ENCODE results near the gene TIMM21. TPM values are rescaled to one million over a fixed set of nuclear protein-coding genes. Genes with fewer than 3 reads are reported as not detected.
A peak's percentile ranks its signal among the peaks of the same experiment; 100 is the strongest.

Gene TIMM21
- total and polyA plus RNA-seq, 9 of the 15 experiments (the other 6 are each of a cell fraction or from before 2014, with no cell fraction given), result 54.7 to 229 (median 83.3) TPM

DNA sequence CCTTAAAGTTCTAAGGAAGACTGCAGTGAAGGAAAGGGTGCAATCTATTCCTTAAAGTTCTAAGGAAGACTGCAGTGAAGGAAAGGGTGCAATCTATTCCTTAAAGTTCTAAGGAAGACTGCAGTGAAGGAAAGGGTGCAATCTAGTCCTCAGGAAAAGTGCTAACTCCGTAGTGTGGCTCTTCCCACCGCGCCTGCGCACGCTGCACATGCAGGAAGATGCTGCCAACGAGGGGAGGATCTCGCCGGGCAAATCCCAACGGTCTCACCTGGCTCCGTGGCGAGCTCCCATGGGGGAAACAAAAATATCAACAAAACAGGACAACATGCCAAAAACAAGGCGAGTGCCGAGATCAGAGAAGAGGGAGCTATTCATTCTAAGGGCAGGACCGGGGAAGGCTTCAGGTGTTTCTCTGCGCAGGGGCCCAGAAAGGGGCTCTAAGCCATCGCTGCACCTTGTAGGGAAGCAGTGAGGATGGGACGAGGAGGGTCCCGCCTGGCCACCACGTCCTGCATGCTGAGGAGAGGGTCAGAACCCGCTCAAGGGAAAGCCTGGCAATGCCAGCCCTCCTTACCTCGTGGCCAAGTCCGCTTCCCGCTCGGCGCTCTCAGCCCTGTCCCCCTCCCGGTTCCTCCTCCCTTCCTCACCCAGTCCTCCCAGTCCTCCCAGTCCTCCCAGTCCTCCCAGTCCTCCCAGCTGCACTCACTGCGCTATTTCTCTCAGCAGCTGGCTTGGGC lies 24.5 kb downstream of the TIMM21 start:
- Histone ChIP-seq H3K27me3 (ENCODE audit: control insufficient read depth in 2 of 2, insufficient read depth in 2 of 2, low read length in 2 of 2) (peaks cover 10 to 36% of the 10 kb centered on the region in 2 experiments), H3K4me2 (ENCODE audit: insufficient read depth, low read length) (peak overlapping the region; percentile 25; the same call in 1 of the 2 replicates)

DNA sequence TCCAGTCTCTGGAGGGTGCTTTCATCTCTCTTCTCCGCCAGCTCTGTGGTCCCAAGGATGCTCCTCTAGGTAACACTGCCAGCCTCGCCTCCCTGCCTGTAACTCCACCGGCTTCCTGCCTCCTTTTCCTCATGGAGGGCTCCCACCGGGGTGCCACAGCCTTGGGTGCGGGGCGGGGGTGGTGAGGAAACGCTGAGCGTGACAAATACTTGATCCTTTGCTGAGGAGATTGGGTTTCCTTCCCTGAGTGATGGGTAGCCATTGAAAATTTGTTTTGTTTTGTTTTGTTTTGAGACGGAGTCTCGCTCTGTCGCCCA lies 25.1 kb downstream of the TIMM21 start:
- Histone ChIP-seq H3K4me1 (replicated peaks in 1 of 2; ENCODE audit: control insufficient read depth in 2 of 2, insufficient read depth in 2 of 2, low read length in 2 of 2) (no peaks in the 10 kb centered on the region; a peak in 1 of 5 replicates), H3K4me3 (no peak overlapping the region; the same call in 1 of the 2 replicates), H3K27ac (ENCODE audit: extremely low read depth, low read depth, low read length) (no peak overlapping the region), H2AFZ (ENCODE audit: low read depth, low read length) (0 out of 2 replicates have a peak overlapping the region, but pooled peaks have one; percentile 32), H3K36me3 (ENCODE audit: control insufficient read depth, insufficient read depth, low read length) (no peaks in the 10 kb centered on the region), H3K9me1 (ENCODE audit: control insufficient read depth, insufficient read depth, low read length) (peaks cover 2% of the 10 kb centered on the region), H3K9ac (ENCODE audit: insufficient read depth in 1 of 2, low read depth in 2 of 2, low read length in 2 of 2) (no peak overlapping the region), H3K27me3 (ENCODE audit: control insufficient read depth in 2 of 2, insufficient read depth in 2 of 2, low read length in 2 of 2) (peaks cover 10 to 39% of the 10 kb centered on the region in 2 experiments), H3K79me2 (ENCODE audit: control insufficient read depth, insufficient read depth, low read length) (no peaks in the 10 kb centered on the region), H3K9me3 (replicated peaks; ENCODE audit: control insufficient read depth, insufficient read depth, low read depth, low read length) (no peaks in the 10 kb centered on the region), H3K4me2 (ENCODE audit: insufficient read depth, low read length) (no peak overlapping the region), H4K20me1 (replicated peaks; ENCODE audit: control insufficient read depth, insufficient read depth, low read length) (no peaks in the 10 kb centered on the region)
- CTCF ChIA-PET (ENCODE audit: low intra/inter-chr PET ratio), result no interaction called here
- intact Hi-C loops (cut with micrococcal nuclease) (no loop called here), in situ Hi-C loops (cut with MboI) (no loop called here)
- 13% methylated on average over 2 of the region's 11 CpGs for WGBS (ENCODE audit: insufficient coverage, low coverage, missing lambda C conversion rate)
- DNase-seq (ENCODE audit: extremely low read depth in 1 of 4, low spot score in 3 of 4) (no peak), FAIRE-seq (no peak), ATAC-seq (no peak)
- BruUV-seq (replicated peaks), result no TSS peak
- TF ChIP-seq ZC3H8 (IDR thresholded peaks at IDR 0.05) (no peak), POLR2B (IDR thresholded peaks at IDR 0.05; ENCODE audit: low read depth, partially characterized antibody) (no peak), PML (IDR thresholded peaks at IDR 0.05; ENCODE audit: low read length) (no peak)
- POLR2A ChIA-PET, result interaction anchor here (0.8 to 1.1 kb wide), 2 partner anchors 9 to 10 kb away, joined by 3 read pairs; no protein-coding TSS in a partner anchor

More for the DNA sequence above, 24.5 kb downstream of the TIMM21 start:
- H3K36me3 ChIP-seq (ENCODE audit: control insufficient read depth, insufficient read depth, low read length), result no peaks in the 10 kb centered on the region
- no peaks in the 10 kb centered on the region for H3K79me2 ChIP-seq (ENCODE audit: control insufficient read depth, insufficient read depth, low read length)
- no peak overlapping the region for H3K9ac ChIP-seq (ENCODE audit: insufficient read depth in 1 of 2, low read depth in 2 of 2, low read length in 2 of 2)
- 0 out of 2 replicates have a peak overlapping the region, but pooled peaks have one; percentile 32 for H2AFZ ChIP-seq (ENCODE audit: low read depth, low read length)
- peaks cover 2% of the 10 kb centered on the region for H3K9me1 ChIP-seq (ENCODE audit: control insufficient read depth, insufficient read depth, low read length)
- no peaks in the 10 kb centered on the region for H3K9me3 ChIP-seq (replicated peaks; ENCODE audit: control insufficient read depth, insufficient read depth, low read depth, low read length)
- intact Hi-C loops (cut with micrococcal nuclease), result no loop called here
- in situ Hi-C loops (cut with MboI), result no loop called here
- no peak overlapping the region for H3K27ac ChIP-seq (ENCODE audit: extremely low read depth, low read depth, low read length)
- POLR2A ChIA-PET, result interaction anchor here (0.6 to 1.1 kb wide), 3 partner anchors 9 to 930 kb away, joined by 3 read pairs; no protein-coding TSS in a partner anchor
- H4K20me1 ChIP-seq (replicated peaks; ENCODE audit: control insufficient read depth, insufficient read depth, low read length), result no peaks in the 10 kb centered on the region
- TF ChIP-seq NRF1 (conservative IDR thresholded peaks at IDR 0.05 in 1 of 2, IDR thresholded peaks at IDR 0.05 in 1 of 2) (peak; percentile 75 to 80), ZNF263 (CRISPR knock-in tag; IDR thresholded peaks at IDR 0.05; ENCODE audit: borderline replicate concordance) (peak; percentile 74), C11orf30 (IDR thresholded peaks at IDR 0.05; ENCODE audit: low read depth) (no peak)
- CTCF ChIA-PET (ENCODE audit: low intra/inter-chr PET ratio), result no interaction called here
- DNase-seq (ENCODE audit: extremely low read depth in 1 of 4, low spot score in 3 of 4) (no peak), ATAC-seq (no peak), FAIRE-seq (no peak)
- no TSS peak for BruUV-seq (replicated peaks)
- 3% methylated on average over 15 of the region's 27 CpGs for WGBS (ENCODE audit: insufficient coverage, low coverage, missing lambda C conversion rate)
- no peak overlapping the region; the same call in 1 of the 2 replicates for H3K4me3 ChIP-seq
- H3K4me1 ChIP-seq (replicated peaks in 1 of 2; ENCODE audit: control insufficient read depth in 2 of 2, insufficient read depth in 2 of 2, low read length in 2 of 2), result no peaks in the 10 kb centered on the region; a peak in 1 of 5 replicates

Data from K562 (cell line).